ENCODE measurements around the gene SPRN.
"Not testable (repeated sequence)": the region's sequence is repeated elsewhere in the genome, so short reads cannot be mapped to it uniquely, and the experiment has no call there.

Gene SPRN

DNA sequence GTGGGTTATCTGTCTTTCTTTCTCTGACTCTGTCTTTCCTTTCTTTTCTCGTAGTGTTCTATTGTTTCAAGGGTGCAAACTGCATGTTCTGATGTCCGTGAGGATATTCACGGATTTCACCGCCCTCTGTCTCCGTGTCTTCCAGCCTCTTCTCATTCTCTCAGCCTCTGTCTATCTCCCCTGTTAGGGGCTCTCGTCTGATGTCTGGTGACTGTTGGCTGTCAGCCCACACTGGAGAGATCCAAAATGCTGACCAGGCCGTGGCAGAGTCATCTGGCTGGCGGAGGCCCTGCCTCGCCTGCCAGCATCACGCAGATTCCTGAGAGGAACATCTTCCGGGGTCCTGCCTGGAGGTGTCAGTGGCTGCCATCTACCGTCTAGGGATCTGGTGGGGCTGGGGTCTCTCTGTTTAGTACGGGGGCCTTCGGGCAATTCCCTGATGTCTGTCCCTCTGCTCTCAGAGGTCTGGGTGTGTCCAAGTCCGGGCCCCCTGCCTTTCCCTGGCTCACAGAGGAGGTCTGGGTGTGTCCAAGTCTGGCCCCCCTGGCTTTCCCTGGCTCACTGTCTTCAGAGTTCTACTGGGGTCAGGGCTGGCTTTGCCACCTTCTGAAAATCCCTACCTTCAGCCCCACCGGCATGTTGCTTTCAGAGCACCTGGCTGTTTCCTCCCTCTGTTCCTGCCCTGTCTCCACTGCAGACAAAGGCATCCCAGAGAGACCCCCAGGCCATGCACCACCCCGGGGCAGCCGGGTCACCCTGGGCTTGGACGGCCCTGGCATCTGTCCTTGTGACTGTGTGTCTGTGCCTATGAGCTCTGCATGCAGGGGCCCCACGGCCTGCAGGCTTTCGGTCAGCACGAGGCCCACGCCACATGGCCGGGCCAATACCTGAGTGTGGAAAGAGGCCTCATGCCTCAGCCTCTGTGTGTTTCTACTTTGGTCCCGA lies 15.4 kb upstream of the SPRN start:
- DNase-seq = no peak

DNA sequence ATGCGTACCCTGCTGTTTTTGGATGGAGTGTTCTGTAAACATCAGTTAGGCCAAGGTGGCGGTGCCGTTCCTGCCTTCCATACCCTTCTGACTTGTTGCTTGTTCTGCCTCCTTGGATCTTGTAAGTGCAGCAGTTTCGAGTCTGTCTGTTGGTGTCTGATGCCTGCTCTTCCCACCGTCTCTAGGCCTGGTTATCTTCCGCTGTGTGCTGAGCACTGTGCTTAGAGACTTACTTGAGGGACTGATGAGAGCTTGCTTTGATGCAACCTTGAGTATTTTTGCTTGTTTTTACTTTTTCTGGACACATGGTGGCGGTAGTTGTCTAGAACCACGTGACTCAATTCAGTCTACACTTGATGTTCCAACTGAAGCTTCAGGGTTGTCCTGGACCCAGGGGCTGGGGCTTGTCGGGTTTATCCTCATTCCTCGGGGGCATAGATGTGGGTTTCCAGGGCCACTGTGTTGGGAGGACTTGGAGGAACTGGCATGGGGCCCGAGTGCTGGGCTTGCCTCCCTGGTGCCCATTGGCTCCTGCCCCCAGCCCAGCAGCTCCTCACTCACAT lies 14.4 kb upstream of the SPRN start:
- peak in 2 of 5 experiments; percentile 21 to 63 for DNase-seq

- not testable (repeated sequence) for DNase-seq
Measured at GRCh38 chr10:133432789-133433188, 8.4 kb upstream of the SPRN start.

DNA sequence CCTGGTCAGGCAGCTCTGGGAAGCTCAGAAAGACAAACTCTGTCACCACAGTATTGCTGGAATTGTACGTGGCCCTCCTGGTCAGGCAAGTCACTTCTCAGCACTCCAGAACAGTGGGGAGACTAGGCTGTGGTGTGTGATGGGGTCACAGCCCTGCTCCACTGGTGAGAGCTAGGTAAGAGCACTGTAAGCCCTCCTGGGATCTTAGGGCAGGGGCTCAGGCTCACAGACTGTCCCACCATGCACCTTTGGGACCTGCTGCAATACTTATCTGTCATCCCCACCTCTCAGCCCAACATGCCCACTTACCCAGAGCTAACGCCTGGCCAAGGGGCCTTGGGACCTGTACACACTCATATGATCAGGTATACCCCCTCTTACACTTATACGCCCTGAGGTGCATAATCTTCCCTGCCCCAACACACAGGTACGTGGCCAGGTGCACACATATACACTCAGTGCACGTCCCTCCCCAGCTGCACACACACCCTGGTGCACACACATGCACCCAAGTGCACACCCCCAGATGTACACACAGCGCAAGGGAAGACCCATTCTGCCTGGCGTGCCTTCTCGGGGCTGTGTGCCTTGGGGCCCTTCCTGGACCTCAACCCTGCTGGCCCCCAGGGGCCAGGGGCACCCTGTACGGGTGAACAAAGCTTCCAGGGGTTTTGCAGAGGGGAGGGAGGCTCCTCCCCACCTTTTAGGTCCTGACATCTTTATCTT lies 7.6 kb upstream of the SPRN start:
- not testable (repeated sequence) for DNase-seq

- DNase-seq = not testable (repeated sequence)
Measured at GRCh38 chr10:133429571-133429970, 5.1 kb upstream of the SPRN start.

- not testable (repeated sequence) for DNase-seq
Measured at GRCh38 chr10:133424102-133424501, 323 bp downstream of the SPRN start.

- no peak for DNase-seq
Measured at GRCh38 chr10:133422807-133423771, 1.3 kb downstream of the SPRN start.

GRCh38 chr10:133422223-133422806 lies 2.1 kb downstream of the SPRN start:
- no peak for DNase-seq

- DNase-seq = no peak
Measured at GRCh38 chr10:133421336-133422222, 2.8 kb downstream of the SPRN start.

DNA sequence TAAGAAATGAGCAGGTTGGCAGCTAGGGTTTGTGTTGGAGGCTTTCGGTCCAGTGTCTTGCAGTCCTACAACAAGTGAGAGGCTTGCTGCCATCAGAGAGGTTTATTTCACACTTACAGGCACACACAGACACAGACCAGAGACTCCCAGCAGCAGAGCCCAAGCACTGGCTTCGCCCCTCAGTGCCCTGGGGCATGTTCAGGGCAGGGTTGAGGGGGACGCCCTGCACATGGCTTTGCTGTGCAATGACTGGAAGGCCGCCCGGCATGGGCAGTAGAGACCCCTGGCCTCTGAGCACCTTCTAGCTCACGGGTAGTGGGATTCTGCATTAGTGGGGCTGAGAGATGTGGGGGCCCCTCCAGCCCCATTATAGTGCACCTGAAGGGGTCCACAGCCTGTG lies 3.8 kb downstream of the SPRN start:
- no peak for DNase-seq

- no peak for DNase-seq
Measured at GRCh38 chr10:133420028-133420427, 4.4 kb downstream of the SPRN start.

DNA sequence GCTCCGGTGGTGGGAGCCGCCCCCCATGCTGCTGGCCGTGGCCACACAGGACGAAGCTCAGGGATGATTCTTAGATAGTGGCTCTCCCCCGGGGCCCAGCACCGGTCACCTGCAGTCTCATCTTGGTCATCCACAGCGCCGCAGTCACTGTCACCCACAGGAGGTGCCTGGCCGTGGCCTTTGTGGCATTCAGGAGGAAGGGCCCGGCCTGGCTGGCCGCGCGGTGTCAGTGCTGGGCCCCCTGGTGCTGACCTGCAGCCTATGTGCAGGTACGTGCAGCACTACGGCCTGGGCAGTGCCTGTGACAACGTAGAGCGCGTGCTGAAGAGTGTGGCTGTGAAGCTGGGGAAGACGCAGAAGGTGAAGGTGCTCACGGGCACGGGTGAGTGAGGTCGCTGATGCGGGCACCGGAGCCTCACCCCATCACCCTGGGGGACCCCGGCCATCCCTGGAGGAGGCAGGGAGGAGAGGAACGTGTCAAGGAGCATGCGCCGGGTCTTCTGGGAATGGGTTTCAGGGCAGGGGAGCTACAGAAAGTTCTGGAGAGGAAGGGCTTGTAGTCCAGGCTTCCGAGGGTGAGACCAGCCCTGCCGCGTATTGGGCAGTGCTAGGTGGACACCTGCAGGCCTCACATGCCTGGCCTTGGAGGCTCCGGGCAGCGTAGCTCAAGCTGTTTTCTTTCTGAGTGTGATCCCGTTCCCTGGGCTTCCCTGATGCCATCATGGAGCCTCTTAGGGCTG lies 5.0 kb downstream of the SPRN start:
- DNase-seq = no peak

- no peak for DNase-seq
Measured at GRCh38 chr10:133418289-133418993, 6.0 kb downstream of the SPRN start.

DNA sequence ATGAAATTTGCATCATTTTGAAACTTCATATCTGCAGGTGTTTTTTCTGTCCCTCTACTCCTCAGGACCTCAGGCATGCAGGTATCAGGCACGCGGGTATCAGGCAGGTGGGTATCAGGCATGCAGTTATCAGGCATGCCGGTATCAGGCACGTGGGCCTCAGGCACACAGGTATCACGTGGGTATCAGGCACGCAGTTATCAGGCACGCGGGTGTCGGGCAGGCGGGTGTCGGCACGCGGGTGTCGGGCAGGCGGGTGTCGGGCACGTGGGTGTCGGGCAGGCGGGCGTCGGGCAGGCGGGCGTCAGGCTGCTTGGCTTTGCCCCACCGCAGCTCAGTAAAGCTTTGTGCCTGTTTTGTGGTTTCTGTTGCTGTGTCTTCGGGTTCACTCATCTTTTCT lies 8.7 kb downstream of the SPRN start:
- DNase-seq = no peak

GRCh38 chr10:133414401-133414800 lies 10.0 kb downstream of the SPRN start:
- not testable (repeated sequence) for DNase-seq

DNA sequence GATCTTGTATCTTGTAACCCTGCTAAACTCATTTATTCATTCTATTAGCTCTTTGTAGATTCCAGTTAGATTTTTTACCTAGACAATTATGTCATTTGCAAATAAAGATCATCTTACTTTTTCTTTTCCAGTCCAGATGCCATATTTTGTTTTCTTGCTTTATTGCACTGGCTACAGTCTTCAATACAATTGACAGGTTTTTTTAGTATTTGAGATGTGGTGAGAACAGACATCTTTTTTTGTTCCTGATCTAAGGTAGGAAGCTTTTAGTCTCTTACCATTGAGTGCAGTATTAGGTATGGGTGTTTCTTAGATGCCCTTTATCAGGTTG lies 12.1 kb downstream of the SPRN start:
- DNase-seq = no peak

DNA sequence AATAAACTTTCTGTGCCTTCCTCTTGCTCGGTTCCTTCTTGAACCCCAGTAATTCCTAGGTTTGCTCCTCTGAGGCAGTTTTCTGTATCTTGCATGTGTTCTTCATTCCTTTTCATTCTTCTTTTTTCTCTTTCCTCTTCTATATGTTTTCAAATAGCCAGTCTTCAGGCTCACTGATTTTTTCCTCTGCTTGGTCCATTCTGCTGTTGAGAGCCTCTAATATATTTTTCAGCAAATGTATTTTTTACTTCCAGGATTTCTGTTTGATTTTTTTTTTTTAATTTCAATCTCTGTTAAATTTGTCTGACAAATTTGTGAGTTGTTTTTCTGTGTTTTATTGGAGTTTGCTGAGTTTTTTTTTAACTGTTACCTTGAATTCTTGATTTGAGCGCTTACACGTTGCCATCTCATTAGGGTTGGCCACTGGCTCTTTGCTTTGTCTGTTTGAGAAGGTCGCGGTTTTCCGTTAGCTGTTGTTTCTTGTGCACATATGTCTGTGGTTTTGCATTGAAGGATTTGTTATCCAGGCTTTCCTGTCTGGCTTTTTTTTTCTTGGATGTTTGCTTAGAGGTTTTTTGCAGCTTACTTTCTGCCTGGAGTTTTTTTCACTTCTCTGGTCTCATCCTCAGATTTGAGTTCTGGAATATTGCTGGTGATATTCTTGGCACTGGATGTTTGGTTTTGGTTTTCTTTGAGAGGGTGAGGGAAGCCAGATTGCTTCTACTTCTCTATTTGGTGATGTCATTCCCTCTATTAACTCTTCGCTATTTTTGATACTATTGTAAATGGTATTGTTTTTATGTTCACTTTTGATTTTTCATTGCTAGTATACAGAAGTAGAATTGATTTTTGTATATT lies 12.7 kb downstream of the SPRN start:
- DNase-seq = no peak

DNA sequence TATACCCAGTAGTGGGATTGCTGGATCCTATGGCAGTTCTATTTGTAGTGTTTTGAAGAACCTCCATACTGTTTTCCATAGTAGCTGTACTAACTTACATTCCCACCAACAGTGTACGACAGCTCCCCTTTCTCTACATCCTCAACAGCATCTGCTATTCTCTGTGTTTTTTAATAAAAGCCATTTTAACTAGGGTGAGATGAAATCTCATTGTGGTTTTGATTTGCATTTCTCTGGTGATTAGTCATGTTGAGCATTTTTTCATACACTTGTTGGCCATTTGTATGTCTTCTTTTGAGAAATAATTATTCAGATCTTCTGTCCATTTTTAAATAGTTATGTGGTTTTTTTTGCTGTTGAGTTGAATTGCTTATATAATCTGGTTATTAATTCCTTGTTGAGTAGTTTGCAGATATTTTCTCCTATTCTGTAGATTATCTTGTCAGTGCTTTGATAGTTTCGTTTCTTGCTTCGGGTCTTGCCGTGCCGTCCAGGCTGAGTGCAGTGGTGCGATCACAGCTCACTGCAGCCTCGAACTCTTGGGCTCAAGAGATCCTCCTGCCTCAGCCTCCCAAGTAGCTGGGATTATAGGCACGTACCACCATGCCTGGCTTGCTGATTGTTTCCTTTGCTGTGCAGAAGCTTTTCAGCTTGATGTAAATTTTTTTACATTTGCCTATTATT lies 18.4 kb downstream of the SPRN start:
- DNase-seq = peak in 1 of 5 experiments; percentile 49

Measured in T-helper 2 cell (primary cell).